ENCODE results near the gene CCDC88C. TPM values are rescaled to one million over a fixed set of nuclear protein-coding genes. Genes with fewer than 3 reads are reported as not detected.

CCDC88C gene
- total RNA-seq, 1 experiment from 2014 or later: 64.8 TPM

DNA sequence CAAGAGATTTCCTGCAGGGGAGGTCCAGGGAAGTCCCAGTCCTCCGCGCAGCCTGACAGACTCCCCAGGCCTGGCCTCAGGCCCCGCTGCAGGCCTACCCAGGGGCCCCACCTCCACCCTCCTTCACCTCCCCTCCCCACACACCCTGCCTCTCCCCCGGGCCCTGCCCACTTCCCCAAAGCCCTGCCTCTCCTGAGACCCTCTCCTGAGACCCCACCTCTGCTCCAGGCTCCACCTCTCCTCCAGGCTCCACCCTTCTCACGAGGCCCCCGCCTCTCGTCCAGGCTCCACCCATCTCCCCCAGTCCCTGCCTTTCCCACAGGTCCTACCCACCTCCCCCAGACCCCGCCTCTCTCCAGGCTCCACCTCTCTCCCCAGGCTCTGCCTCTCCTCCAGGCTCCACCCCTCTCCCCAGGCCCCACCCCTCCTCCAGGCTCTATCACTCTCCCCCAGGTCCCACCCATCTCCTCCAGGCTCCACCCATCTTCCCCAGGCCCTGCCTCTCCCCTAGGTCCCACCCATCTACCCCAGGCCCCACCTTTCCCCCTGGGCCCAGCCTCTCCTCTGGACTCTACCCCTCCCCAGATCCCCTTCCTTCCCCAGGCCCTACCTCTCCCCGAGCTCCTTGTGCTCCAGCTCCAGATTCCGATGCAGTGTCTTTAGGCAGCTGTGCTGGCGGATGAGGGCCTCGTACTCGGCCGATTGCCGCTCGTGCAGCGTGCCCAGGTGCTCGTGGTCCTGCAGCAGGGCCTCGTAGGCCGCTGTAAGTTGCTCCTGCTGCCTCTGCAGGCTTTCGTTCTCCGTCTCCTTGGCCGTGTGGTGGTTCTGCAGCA is 114.3 kb downstream of the CCDC88C start:
- Mint-ChIP-seq H3K4me1 (peaks cover 47% of the 10 kb centered on the region), H3K36me3 (peaks cover 67% of the 10 kb centered on the region), H3K27ac (peak overlapping the region; percentile 74), H3K9me3 (no peaks in the 10 kb centered on the region), H3K4me3 (peak overlapping the region; percentile 48), H3K27me3 (ENCODE audit: low read depth) (no peaks in the 10 kb centered on the region; the same call in 1 of the 2 replicates)
- TF ChIP-seq FOXK1 (CRISPR knock-in tag; IDR thresholded peaks at IDR 0.05) (no peak), NR3C1 (CRISPR knock-in tag; conservative IDR thresholded peaks at IDR 0.05; ENCODE audit: low read depth) (0 out of 2 replicates have a peak, but pooled peaks have one; percentile 42), TEAD4 (CRISPR knock-in tag; IDR thresholded peaks at IDR 0.05) (peak; percentile 57; the same call in 1 of the 2 replicates), ZBTB21 (CRISPR knock-in tag; IDR thresholded peaks at IDR 0.05; ENCODE audit: borderline replicate concordance) (peak; percentile 79), CREB1 (CRISPR knock-in tag; IDR thresholded peaks at IDR 0.05) (peak; percentile 58; the same call in 1 of the 2 replicates), ZNF138 (CRISPR knock-in tag; conservative IDR thresholded peaks at IDR 0.05) (0 out of 2 replicates have a peak, but pooled peaks have one; percentile 19), TP53 (CRISPR knock-in tag; IDR thresholded peaks at IDR 0.05) (peak; percentile 87), RELA (CRISPR knock-in tag; IDR thresholded peaks at IDR 0.05; ENCODE audit: borderline replicate concordance) (peak; percentile 73; the same call in 1 of the 2 replicates)
- TF ChIP-seq, protein P1, sequence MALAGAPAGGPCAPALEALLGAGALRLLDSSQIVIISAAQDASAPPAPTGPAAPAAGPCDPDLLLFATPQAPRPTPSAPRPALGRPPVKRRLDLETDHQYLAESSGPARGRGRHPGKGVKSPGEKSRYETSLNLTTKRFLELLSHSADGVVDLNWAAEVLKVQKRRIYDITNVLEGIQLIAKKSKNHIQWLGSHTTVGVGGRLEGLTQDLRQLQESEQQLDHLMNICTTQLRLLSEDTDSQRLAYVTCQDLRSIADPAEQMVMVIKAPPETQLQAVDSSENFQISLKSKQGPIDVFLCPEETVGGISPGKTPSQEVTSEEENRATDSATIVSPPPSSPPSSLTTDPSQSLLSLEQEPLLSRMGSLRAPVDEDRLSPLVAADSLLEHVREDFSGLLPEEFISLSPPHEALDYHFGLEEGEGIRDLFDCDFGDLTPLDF (CRISPR knock-in tag; IDR thresholded peaks at IDR 0.05): no peak
- TF ChIP-seq, protein P2, sequence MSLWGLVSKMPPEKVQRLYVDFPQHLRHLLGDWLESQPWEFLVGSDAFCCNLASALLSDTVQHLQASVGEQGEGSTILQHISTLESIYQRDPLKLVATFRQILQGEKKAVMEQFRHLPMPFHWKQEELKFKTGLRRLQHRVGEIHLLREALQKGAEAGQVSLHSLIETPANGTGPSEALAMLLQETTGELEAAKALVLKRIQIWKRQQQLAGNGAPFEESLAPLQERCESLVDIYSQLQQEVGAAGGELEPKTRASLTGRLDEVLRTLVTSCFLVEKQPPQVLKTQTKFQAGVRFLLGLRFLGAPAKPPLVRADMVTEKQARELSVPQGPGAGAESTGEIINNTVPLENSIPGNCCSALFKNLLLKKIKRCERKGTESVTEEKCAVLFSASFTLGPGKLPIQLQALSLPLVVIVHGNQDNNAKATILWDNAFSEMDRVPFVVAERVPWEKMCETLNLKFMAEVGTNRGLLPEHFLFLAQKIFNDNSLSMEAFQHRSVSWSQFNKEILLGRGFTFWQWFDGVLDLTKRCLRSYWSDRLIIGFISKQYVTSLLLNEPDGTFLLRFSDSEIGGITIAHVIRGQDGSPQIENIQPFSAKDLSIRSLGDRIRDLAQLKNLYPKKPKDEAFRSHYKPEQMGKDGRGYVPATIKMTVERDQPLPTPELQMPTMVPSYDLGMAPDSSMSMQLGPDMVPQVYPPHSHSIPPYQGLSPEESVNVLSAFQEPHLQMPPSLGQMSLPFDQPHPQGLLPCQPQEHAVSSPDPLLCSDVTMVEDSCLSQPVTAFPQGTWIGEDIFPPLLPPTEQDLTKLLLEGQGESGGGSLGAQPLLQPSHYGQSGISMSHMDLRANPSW (CRISPR knock-in tag; conservative IDR thresholded peaks at IDR 0.05; ENCODE audit: low read depth): peak; percentile 90; the same call in 1 of the 2 replicates
- TF ChIP-seq, protein P3, sequence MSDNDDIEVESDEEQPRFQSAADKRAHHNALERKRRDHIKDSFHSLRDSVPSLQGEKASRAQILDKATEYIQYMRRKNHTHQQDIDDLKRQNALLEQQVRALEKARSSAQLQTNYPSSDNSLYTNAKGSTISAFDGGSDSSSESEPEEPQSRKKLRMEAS (CRISPR knock-in tag; IDR thresholded peaks at IDR 0.05): peak; percentile 90
- TF ChIP-seq, protein P4, sequence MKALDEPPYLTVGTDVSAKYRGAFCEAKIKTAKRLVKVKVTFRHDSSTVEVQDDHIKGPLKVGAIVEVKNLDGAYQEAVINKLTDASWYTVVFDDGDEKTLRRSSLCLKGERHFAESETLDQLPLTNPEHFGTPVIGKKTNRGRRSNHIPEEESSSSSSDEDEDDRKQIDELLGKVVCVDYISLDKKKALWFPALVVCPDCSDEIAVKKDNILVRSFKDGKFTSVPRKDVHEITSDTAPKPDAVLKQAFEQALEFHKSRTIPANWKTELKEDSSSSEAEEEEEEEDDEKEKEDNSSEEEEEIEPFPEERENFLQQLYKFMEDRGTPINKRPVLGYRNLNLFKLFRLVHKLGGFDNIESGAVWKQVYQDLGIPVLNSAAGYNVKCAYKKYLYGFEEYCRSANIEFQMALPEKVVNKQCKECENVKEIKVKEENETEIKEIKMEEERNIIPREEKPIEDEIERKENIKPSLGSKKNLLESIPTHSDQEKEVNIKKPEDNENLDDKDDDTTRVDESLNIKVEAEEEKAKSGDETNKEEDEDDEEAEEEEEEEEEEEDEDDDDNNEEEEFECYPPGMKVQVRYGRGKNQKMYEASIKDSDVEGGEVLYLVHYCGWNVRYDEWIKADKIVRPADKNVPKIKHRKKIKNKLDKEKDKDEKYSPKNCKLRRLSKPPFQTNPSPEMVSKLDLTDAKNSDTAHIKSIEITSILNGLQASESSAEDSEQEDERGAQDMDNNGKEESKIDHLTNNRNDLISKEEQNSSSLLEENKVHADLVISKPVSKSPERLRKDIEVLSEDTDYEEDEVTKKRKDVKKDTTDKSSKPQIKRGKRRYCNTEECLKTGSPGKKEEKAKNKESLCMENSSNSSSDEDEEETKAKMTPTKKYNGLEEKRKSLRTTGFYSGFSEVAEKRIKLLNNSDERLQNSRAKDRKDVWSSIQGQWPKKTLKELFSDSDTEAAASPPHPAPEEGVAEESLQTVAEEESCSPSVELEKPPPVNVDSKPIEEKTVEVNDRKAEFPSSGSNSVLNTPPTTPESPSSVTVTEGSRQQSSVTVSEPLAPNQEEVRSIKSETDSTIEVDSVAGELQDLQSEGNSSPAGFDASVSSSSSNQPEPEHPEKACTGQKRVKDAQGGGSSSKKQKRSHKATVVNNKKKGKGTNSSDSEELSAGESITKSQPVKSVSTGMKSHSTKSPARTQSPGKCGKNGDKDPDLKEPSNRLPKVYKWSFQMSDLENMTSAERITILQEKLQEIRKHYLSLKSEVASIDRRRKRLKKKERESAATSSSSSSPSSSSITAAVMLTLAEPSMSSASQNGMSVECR (CRISPR knock-in tag; IDR thresholded peaks at IDR 0.05; ENCODE audit: borderline replicate concordance): peak; percentile 36; the same call in 1 of the 2 replicates
- TF ChIP-seq, protein P5, sequence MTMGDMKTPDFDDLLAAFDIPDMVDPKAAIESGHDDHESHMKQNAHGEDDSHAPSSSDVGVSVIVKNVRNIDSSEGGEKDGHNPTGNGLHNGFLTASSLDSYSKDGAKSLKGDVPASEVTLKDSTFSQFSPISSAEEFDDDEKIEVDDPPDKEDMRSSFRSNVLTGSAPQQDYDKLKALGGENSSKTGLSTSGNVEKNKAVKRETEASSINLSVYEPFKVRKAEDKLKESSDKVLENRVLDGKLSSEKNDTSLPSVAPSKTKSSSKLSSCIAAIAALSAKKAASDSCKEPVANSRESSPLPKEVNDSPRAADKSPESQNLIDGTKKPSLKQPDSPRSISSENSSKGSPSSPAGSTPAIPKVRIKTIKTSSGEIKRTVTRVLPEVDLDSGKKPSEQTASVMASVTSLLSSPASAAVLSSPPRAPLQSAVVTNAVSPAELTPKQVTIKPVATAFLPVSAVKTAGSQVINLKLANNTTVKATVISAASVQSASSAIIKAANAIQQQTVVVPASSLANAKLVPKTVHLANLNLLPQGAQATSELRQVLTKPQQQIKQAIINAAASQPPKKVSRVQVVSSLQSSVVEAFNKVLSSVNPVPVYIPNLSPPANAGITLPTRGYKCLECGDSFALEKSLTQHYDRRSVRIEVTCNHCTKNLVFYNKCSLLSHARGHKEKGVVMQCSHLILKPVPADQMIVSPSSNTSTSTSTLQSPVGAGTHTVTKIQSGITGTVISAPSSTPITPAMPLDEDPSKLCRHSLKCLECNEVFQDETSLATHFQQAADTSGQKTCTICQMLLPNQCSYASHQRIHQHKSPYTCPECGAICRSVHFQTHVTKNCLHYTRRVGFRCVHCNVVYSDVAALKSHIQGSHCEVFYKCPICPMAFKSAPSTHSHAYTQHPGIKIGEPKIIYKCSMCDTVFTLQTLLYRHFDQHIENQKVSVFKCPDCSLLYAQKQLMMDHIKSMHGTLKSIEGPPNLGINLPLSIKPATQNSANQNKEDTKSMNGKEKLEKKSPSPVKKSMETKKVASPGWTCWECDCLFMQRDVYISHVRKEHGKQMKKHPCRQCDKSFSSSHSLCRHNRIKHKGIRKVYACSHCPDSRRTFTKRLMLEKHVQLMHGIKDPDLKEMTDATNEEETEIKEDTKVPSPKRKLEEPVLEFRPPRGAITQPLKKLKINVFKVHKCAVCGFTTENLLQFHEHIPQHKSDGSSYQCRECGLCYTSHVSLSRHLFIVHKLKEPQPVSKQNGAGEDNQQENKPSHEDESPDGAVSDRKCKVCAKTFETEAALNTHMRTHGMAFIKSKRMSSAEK (CRISPR knock-in tag; IDR thresholded peaks at IDR 0.05; ENCODE audit: borderline replicate concordance): no peak
- peak; percentile 100 for DNase-seq (ENCODE audit: low spot score)
- ChIA-PET POLR2A (interaction anchor here (1.0 kb wide), 1 partner anchor 207 kb away, joined by 3 read pairs; the partner anchor contains the start of gene PPP4R3A), CTCF (interaction anchor here (0.6 to 1.7 kb wide), 9 partner anchors 17 to 1068 kb away, joined by 3 to 7 read pairs (median 3); no protein-coding TSS in a partner anchor)
- peak; percentile 92 for ATAC-seq
